GM21717 (cell line): ENCODE data around the gene ANKS4B.
"Not testable (repeated sequence)": the region's sequence is repeated elsewhere in the genome, so short reads cannot be mapped to it uniquely, and the experiment has no call there.

ENCODE experiments used
- ATAC-seq: cut with Tn5 transposase; IDR thresholded peaks from one replicate; pipeline ENCODE4 v1.9.1; 2021; ENCODE audit warnings: mild to moderate bottlenecking, moderate library complexity; ENCODE audit not compliant: unreplicated experiment

Gene ANKS4B

DNA sequence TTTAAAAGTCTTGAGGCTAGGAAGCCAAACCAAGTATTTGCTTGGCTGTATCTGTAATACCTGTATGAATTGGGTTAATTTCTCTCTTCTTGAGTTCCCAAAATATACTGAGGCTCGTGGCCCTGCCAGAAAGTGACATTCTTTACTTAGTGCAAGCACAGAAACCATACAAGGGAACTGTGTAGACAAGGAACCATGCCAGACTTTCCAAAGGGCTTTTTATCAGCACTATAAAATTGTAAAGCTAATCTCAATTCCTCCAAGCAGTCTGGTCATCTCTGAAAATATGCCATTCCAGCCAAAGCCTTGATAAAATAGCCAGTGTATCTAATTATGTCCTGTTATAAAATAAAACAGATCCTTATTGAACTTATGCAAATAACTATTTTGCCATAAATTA, 51.8 kb downstream of the ANKS4B start:
- no peak for ATAC-seq

DNA sequence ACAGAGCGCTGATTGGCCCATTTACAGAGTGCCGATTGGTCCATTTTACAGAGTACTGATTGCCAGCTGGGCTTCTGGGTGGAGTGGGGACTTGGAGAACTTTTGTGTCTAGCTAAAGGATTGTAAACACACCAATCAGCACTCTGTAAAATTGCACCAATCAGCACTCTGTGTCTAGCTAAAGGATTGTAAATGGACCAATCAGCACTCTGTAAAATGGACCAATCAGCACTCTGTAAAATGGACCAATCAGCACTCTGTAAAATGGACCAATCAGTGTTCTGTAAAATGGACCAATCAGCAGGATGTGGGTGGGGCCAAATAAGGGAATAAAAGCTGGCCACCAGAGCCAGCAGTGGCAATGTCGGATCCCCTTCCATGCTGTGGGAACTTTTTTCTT, 56.3 kb downstream of the ANKS4B start:
- ATAC-seq: not testable (repeated sequence)

GRCh38 chr16:21300309-21301167, 67.0 kb downstream of the ANKS4B start:
- ATAC-seq: peak; percentile 37

GRCh38 chr16:21301168-21301894, 67.8 kb downstream of the ANKS4B start:
- ATAC-seq: peak; percentile 51

- ATAC-seq: no peak
Measured at GRCh38 chr16:21301895-21302291, 68.4 kb downstream of the ANKS4B start.

DNA sequence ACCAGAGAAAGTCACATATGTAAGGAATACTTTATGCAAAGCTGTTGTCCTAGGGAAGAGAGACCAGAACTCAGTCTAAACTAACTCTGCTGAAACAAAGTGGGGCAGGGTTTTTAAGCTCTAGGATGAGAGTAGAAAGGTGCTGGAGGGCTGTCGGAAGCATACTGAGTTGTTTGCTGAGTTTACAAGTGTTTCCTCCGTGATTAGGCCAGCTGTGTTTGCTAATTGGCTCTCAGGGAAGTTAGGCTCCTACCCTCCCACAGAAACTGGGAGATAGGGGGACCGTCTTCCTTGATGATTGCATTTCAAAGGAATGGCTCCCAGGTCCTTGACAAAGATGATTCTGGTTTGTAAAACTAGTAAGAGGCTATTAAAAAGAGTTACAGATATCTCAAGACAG, 69.0 kb downstream of the ANKS4B start:
- ATAC-seq: no peak

- no peak for ATAC-seq
Measured at GRCh38 chr16:21302898-21303528, 69.5 kb downstream of the ANKS4B start.
